Mucosa of descending colon (tissue), 3 donors: Measurements from ENCODE around the gene FTO. TPM values are rescaled to one million over a fixed set of nuclear protein-coding genes. Genes with fewer than 3 reads are reported as not detected.

ENCODE experiments used
- ATAC-seq: fragments of 200-7000 bp; cut with Tn5 transposase; one replicate; pipeline ENCODE4 v1.9.1; 2020; ENCODE audit warnings: mild to moderate bottlenecking, moderate library complexity
- DNase-seq, 3 donors: peaks; one replicate each; pipeline ENCODE4 v3.0.0-alpha.2; 2020
- H3K36me3 ChIP-seq: fragments of 200-600 bp; one replicate; pipeline ENCODE4 v1.8.0; 2021; ENCODE audit warnings: low read depth, mild to moderate bottlenecking
- H3K4me1 ChIP-seq: fragments of 200-600 bp; one replicate; pipeline ENCODE4 v1.8.0; 2021; ENCODE audit warnings: low read depth, mild to moderate bottlenecking
- H3K4me3 ChIP-seq: fragments of 200-600 bp; one replicate; pipeline ENCODE4 v1.8.0; 2021; ENCODE audit warnings: mild to moderate bottlenecking
- H3K9me3 ChIP-seq: fragments of 200-600 bp; one replicate; pipeline ENCODE4 v1.8.0; 2021; ENCODE audit warnings: mild to moderate bottlenecking
- intact Hi-C, 2 donors: fragments of 100-400 bp; cut with DNase I in 1 of 2; cut with micrococcal nuclease in 1 of 2; formaldehyde crosslinking; loops; one replicate each; pipeline versions ENCODE4 v1.11.0 to v1.11.1; 2022; cut with DNase I, micrococcal nuclease
- total RNA-seq, 3 donors: library from RNA; stranded (reverse); fragmentation: NEBNext Ultra II Directional in 2 of 3; extraction: Animal tissue kit (Norgen Biotek cat#: 25700) in 2 of 3; gene quantifications; one replicate each; pipeline versions ENCODE4 v1.2.1 to v1.2.4, GENCODE V29; 2021 to 2023
- TF ChIP-seq, protein P1 (sequence below): fragments of 200-600 bp; IDR thresholded peaks from one replicate; pipeline ENCODE4 v1.8.0; 2022; ENCODE audit warnings: antibody characterized with exemption, mild to moderate bottlenecking
- donor health status: DM: no; HTN: no; CAD: no; lungs with moderate emphysema.
- donor health status: DM: no; HTN: no; CAD: no.
- donor health status: DM: no; HTN: yes; CAD: no.

Gene FTO
- total RNA-seq, 3 donors from 2014 or later = 38.0 to 81.7 (median 39.1) TPM

DNA sequence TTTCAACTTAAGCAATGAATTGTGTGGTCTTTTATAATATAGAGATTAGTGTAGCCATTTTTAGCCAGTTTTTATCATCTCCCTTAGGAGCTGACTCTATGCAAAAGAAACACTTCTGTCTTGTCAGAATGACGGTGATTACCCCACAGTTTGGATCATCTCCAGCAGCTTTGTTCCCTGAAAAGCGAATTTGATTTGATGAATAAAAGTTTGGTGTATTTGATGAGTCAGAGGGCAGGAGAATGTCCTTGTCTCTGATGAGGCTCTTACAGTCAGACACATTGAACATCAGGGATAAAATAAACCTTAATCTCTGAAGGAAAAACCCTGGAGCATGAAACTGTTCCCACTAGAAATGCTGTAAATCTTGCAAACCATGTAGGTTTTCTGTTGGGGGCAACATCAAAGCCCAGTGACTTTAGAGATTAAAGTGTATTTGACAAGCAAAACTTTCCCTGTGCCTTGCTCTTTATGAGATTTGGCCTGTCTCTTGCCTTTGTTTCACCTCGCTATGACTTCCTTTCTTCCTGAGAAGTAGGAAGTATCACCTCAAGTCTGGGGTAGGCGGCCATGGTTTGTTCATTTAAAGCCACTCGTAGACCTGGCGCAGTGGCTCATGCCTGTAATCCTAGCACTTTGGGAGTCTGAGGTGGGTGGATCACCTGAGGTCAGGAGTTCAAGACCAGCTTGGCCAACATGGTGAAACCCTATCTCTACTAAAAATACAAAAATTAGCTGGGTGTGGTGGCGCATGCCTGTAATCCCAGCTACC is 209.3 kb downstream of the FTO start:
- no peak overlapping the region for H3K4me3 ChIP-seq
- TF ChIP-seq, protein P1, sequence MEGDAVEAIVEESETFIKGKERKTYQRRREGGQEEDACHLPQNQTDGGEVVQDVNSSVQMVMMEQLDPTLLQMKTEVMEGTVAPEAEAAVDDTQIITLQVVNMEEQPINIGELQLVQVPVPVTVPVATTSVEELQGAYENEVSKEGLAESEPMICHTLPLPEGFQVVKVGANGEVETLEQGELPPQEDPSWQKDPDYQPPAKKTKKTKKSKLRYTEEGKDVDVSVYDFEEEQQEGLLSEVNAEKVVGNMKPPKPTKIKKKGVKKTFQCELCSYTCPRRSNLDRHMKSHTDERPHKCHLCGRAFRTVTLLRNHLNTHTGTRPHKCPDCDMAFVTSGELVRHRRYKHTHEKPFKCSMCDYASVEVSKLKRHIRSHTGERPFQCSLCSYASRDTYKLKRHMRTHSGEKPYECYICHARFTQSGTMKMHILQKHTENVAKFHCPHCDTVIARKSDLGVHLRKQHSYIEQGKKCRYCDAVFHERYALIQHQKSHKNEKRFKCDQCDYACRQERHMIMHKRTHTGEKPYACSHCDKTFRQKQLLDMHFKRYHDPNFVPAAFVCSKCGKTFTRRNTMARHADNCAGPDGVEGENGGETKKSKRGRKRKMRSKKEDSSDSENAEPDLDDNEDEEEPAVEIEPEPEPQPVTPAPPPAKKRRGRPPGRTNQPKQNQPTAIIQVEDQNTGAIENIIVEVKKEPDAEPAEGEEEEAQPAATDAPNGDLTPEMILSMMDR = no peak
- intact Hi-C loops = no loop called here
- H3K36me3 ChIP-seq = no peaks in the 10 kb centered on the region
- no peaks in the 10 kb centered on the region for H3K4me1 ChIP-seq
- H3K9me3 ChIP-seq = no peaks in the 10 kb centered on the region
- DNase-seq (peak in 1 of 3 donors; percentile 15), ATAC-seq (no peak)

DNA sequence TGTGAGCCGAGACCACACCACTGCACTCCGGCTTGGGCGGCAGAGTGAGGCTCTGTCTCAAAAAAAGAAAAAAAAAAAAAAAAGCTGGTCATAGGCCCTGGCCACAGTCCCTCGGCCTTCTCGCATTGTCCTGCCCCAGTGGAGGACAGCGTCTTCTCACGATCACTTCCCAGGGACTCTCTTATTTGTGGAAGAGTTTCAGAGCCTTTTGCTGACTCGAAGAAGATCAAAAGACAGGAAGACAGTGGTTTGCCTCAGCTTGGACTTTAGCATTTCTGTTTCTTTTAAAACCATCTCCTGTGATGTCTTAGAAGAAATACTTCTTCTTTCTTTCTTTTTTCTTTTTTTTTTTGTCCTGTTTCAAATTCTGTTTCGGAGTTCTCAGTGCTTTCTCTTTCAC is 210.0 kb downstream of the FTO start:
- TF ChIP-seq, protein P1 = no peak
- Histone ChIP-seq H3K36me3 (no peaks in the 10 kb centered on the region), H3K9me3 (no peaks in the 10 kb centered on the region), H3K4me3 (no peak overlapping the region), H3K4me1 (no peaks in the 10 kb centered on the region)
- intact Hi-C loops = no loop called here
- ATAC-seq (no peak), DNase-seq (no peak)

DNA sequence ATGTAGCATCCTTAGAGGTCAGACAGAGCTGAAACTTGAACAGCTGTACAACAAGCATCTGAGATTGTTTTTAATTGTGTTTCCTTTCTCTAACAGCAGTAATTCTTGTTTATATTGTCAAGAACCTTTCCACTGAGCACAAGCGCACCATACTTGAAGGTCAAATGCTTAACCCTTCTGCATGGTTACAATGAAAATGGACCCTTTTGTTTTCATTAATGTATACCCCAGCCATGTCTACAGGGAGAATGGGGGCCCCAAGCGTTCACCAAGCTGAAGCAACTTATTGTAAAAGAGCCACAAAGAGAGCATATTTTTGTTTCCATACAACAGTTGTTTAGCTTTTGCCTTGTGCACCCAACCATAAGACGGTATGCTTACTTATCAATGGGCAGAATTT is 210.8 kb downstream of the FTO start:
- intact Hi-C loops = no loop called here
- DNase-seq (no peak), ATAC-seq (no peak)
- Histone ChIP-seq H3K4me1 (no peaks in the 10 kb centered on the region), H3K36me3 (no peaks in the 10 kb centered on the region), H3K9me3 (no peaks in the 10 kb centered on the region), H3K4me3 (no peak overlapping the region)
- TF ChIP-seq, protein P1 = no peak

DNA sequence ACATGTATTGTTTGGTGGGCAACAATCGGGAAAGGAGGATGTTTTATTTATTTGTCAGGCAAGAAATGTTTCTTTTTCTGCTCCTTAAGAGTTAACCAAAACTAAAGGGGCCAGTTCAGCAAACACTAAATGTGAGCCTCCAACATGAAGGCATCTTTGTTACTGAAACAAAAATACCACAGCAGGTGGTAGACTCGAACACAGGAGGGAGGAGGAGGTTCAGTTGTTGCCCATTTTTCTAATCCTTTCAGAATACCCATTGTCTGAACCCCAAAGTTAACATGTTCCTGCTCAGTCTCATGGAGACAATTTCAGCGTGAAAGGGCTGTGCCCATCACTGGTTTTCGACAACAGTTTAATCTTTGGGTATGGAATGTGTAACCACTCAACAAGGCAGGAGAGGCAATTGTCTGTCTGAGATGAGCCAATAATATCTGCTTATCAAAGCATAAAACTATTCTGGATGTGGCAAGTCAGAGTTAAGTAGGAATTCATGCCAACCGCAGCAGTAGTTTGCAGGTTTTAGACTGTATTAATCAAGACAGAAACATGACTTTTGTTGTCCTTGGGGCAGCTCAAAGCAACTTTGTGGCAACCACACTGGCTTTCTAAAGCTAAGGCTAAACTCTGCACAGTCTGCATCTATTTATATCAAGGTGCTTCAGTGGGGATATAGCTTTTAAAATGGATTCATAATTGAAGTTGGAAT is 211.7 kb downstream of the FTO start:
- Histone ChIP-seq H3K4me1 (no peaks in the 10 kb centered on the region), H3K4me3 (no peak overlapping the region), H3K9me3 (no peaks in the 10 kb centered on the region), H3K36me3 (no peaks in the 10 kb centered on the region)
- TF ChIP-seq, protein P1 = no peak
- DNase-seq (no peak), ATAC-seq (no peak)
- intact Hi-C loops = no loop called here

DNA sequence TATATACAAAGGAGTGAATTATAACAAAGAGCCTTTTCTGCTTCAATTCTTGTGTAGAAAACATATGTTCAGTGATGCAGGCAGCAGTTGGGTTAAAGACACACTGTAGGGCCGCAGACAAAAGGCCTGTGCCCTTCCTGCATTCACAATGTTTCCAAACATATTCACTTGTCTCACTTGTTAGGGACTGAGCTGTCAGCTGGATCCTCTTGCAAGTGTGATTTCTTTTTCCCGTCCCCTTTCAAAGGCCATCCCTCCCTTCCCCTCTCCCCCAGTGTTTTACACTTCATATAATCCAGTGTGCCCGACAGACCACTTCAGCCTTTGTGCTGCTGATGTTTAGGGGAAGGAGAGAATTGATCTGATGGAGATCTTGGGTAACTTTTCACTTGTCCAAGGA is 217.0 kb downstream of the FTO start:
- H3K4me3 ChIP-seq = no peak overlapping the region
- no peak for DNase-seq
- H3K36me3 ChIP-seq = no peaks in the 10 kb centered on the region
- TF ChIP-seq, protein P1 = no peak
- H3K4me1 ChIP-seq = no peaks in the 10 kb centered on the region
- ATAC-seq = no peak
- intact Hi-C loops = no loop called here
- no peaks in the 10 kb centered on the region for H3K9me3 ChIP-seq
